Breast epithelium (tissue), 3 donors: ENCODE results near the gene PANK2.

Source experiments
- CTCF ChIP-seq, 3 donors: fragments of 450-650 bp; IDR thresholded peaks; one replicate each; pipeline ENCODE4 v1.5.1; 2016 to 2017; ENCODE audit warnings: antibody characterized with exemption in 3 of 3, mild to moderate bottlenecking in 3 of 3, moderate library complexity in 3 of 3
- POLR2AphosphoS5 ChIP-seq, 3 donors: sonication (generic); formaldehyde crosslinking; IDR thresholded peaks; one replicate each; pipeline ENCODE4 v1.6.1; 2017; ENCODE audit warnings: antibody characterized with exemption in 3 of 3

- TF ChIP-seq CTCF (IDR thresholded peaks at IDR 0.05) (no peak), POLR2AphosphoS5 (IDR thresholded peaks at IDR 0.05) (no peak)
Observed at GRCh38 chr20:3916364-3916763, 27.2 kb downstream of the PANK2 start.
